HepG2 (cell line): ENCODE results near the gene SNUPN. TPM values are rescaled to one million over a fixed set of nuclear protein-coding genes. Genes with fewer than 3 reads are reported as not detected.

Experiments
- ATAC-seq: fragments of 200-7000 bp; cut with Tn5 transposase; 3 replicates; pipeline ENCODE4 v1.9.1; 2020; ENCODE audit warnings: mild to moderate bottlenecking, moderate library complexity
- BruUV-seq: library from RNA; stranded (reverse); fragments of 400-500 nt; replicated peaks from 2 replicates; lab custom pipeline; 2021; lab: Mats Ljungman, UMichigan
- CTCF ChIA-PET: fragments of 300-600 bp; formaldehyde crosslinking; extraction: SDS; loops from one replicate; lab custom pipeline; 2021; ENCODE audit warnings: low total read pairs, inconsistent platforms, low intra/inter-chr PET ratio; lab: Yijun Ruan, JAX
- POLR2A ChIA-PET: fragments of 350-600 bp; sonication (Branson Sonifier 250); formaldehyde crosslinking; loops from one replicate; lab custom pipeline; 2020; ENCODE audit warnings: antibody characterized with exemption, inconsistent platforms; lab: Yijun Ruan, JAX
- DNase-seq: peaks from one replicate; pipeline ENCODE4 v3.0.0-alpha.2; 2015; ENCODE audit warnings: low spot score
- FAIRE-seq: peaks from 3 replicates; lab custom pipeline; 2011; peaks lifted over from hg19 to GRCh38; lab: Jason Lieb, UNC
- H2AFZ ChIP-seq: one replicate; pipeline ENCODE4 v1.6.1; 2011; ENCODE audit warnings: low read length, inconsistent platforms
- H3K27ac ChIP-seq: fragments of 300-600 bp; 3 replicates; pipeline ENCODE4 v1.8.0; 2011; ENCODE audit warnings: mixed run types, mild to moderate bottlenecking, mixed read lengths, low read length, inconsistent platforms; ENCODE audit not compliant: insufficient read depth; ENCODE audit errors: extremely low read length
- H3K27me3 ChIP-seq, 2 experiments: fragments of 200-600 bp in 1 of 2; 2 replicates in 1 of 2; 3 replicates in 1 of 2; pipeline versions ENCODE4 v1.6.0 to v1.8.0; 2011; ENCODE audit warnings: low read length in 2 of 2, mild to moderate bottlenecking in 2 of 2, moderate library complexity in 2 of 2, inconsistent platforms in 1 of 2; ENCODE audit not compliant: insufficient read depth in 2 of 2, control insufficient read depth in 1 of 2
- H3K36me3 ChIP-seq, 2 experiments: fragments of 200-600 bp in 1 of 2; replicated peaks in 1 of 2; 2 replicates in 1 of 2; 3 replicates in 1 of 2; pipeline versions ENCODE4 v1.5.1 to v1.8.0; 2011; ENCODE audit warnings: low read length in 2 of 2, inconsistent platforms in 1 of 2; ENCODE audit not compliant: insufficient read depth in 2 of 2, control insufficient read depth in 1 of 2
- H3K4me1 ChIP-seq: 2 replicates; pipeline ENCODE4 v1.5.1; 2012; ENCODE audit warnings: low read length, inconsistent platforms; ENCODE audit not compliant: insufficient read depth
- H3K4me2 ChIP-seq: 2 replicates; pipeline ENCODE4 v1.6.0; 2011; ENCODE audit warnings: low read depth, low read length, inconsistent platforms
- H3K4me3 ChIP-seq, 3 experiments: fragments of 200-600 bp in 1 of 3; sonication (generic), shearing (Covaris generic) in 1 of 3; replicated peaks in 1 of 3; 2 replicates each; pipeline ENCODE4 v1.5.1; 2011 to 2016; ENCODE audit warnings: low read length in 3 of 3, inconsistent platforms in 2 of 3, low read depth in 2 of 3, mild to moderate bottlenecking in 2 of 3, control low read depth in 1 of 3, mixed read lengths in 1 of 3; ENCODE audit not compliant: insufficient read depth in 1 of 3
- H3K79me2 ChIP-seq: one replicate; pipeline ENCODE4 v1.6.1; 2011; ENCODE audit warnings: low read length, inconsistent platforms; ENCODE audit not compliant: insufficient read depth
- H3K9ac ChIP-seq: 2 replicates; pipeline ENCODE4 v1.6.0; 2011; ENCODE audit warnings: mild to moderate bottlenecking, low read depth, low read length, inconsistent platforms; ENCODE audit not compliant: insufficient read depth
- H3K9me3 ChIP-seq: 2 replicates; pipeline ENCODE4 v1.5.1; 2012; ENCODE audit warnings: mild to moderate bottlenecking, low read length
- H4K20me1 ChIP-seq: 2 replicates; pipeline ENCODE4 v1.6.0; 2011; ENCODE audit warnings: inconsistent platforms, mild to moderate bottlenecking, low read length, moderate library complexity; ENCODE audit not compliant: insufficient read depth
- ATF6 ChIP-seq: sonication (generic); formaldehyde crosslinking; conservative IDR thresholded peaks from 2 replicates; pipeline ENCODE4 v1.4.0; 2020; ENCODE audit warnings: missing genetic modification reagents
- E2F2 ChIP-seq: sonication (generic); formaldehyde crosslinking; IDR thresholded peaks from 2 replicates; pipeline ENCODE4 v1.4.0; 2020; ENCODE audit warnings: missing genetic modification reagents, borderline replicate concordance
- GTF2F1 ChIP-seq: fragments of 150-350 bp; IDR thresholded peaks from 2 replicates; pipeline ENCODE4 v1.6.1; 2014; ENCODE audit warnings: low read length
- HMGA1 ChIP-seq: sonication (generic); formaldehyde crosslinking; conservative IDR thresholded peaks from 2 replicates; pipeline ENCODE4 v1.4.0; 2020; ENCODE audit warnings: missing genetic modification reagents
- KDM3A ChIP-seq: IDR thresholded peaks from 2 replicates; pipeline ENCODE4 v1.6.1; 2018; ENCODE audit warnings: low read depth, missing compliant biosample characterization
- MBD4 ChIP-seq: IDR thresholded peaks from 2 replicates; pipeline ENCODE4 v1.6.1; 2012; ENCODE audit warnings: low read length, inconsistent platforms, borderline replicate concordance
- NR0B2 ChIP-seq: sonication (generic); formaldehyde crosslinking; IDR thresholded peaks from 2 replicates; pipeline ENCODE4 v1.4.0; 2020; ENCODE audit warnings: mild to moderate bottlenecking, missing genetic modification reagents
- PHF8 ChIP-seq: sonication (generic); formaldehyde crosslinking; IDR thresholded peaks from 2 replicates; pipeline ENCODE4 v1.5.0; 2020; ENCODE audit warnings: missing genetic modification reagents
- RBM22 ChIP-seq: fragments of 200-400 bp; formaldehyde crosslinking; optimal IDR thresholded peaks from 2 replicates; pipeline ENCODE3; 2017; ENCODE audit warnings: mild to moderate bottlenecking, low read length, moderate library complexity
- RXRB ChIP-seq: IDR thresholded peaks from 2 replicates; pipeline ENCODE4 v1.6.1; 2016; ENCODE audit warnings: borderline replicate concordance, missing genetic modification reagents, missing compliant biosample characterization
- TAF1 ChIP-seq: sonication (generic); formaldehyde crosslinking; IDR thresholded peaks from 2 replicates; pipeline ENCODE4 v1.4.0; 2020; ENCODE audit warnings: missing genetic modification reagents
- TBP ChIP-seq: sonication (generic); formaldehyde crosslinking; IDR thresholded peaks from 2 replicates; pipeline ENCODE4 v1.5.0; 2020; ENCODE audit warnings: missing genetic modification reagents
- TGIF2 ChIP-seq: IDR thresholded peaks from 2 replicates; pipeline ENCODE4 v1.6.1; 2016; ENCODE audit warnings: control low read depth, missing compliant biosample characterization
- ZBTB20 ChIP-seq: sonication (generic); formaldehyde crosslinking; IDR thresholded peaks from 2 replicates; pipeline ENCODE4 v1.8.1; 2023; ENCODE audit warnings: missing genetic modification reagents, low read depth, mild to moderate bottlenecking, borderline replicate concordance
- ZMYM4 ChIP-seq: sonication (generic); formaldehyde crosslinking; IDR thresholded peaks from 2 replicates; pipeline ENCODE4 v1.8.1; 2023; ENCODE audit warnings: mild to moderate bottlenecking, missing genetic modification reagents
- ZNF768 ChIP-seq: sonication (generic); formaldehyde crosslinking; IDR thresholded peaks from 2 replicates; pipeline ENCODE4 v1.4.0; 2020; ENCODE audit warnings: missing genetic modification reagents
- ZSCAN9 ChIP-seq: IDR thresholded peaks from 2 replicates; pipeline ENCODE4 v1.6.1; 2016; ENCODE audit warnings: borderline replicate concordance
- WGBS: methylation state at CpG from one replicate; pipeline ENCODE4 v1.1.6; 2017; ENCODE audit warnings: low lambda C conversion rate; 5-methylcytosine and 5-hydroxymethylcytosine counted together
- in situ Hi-C: cut with HindIII; loops from 2 replicates; pipeline ENCODE4 v1.10.0; 2017; ENCODE audit warnings: low pct_unique_long_range_greater_than_20kb; ENCODE audit not compliant: extremely low pct_ligation_motif_present
- intact Hi-C: fragments of 100-400 bp; cut with micrococcal nuclease; formaldehyde crosslinking; loops from one replicate; pipeline ENCODE4 v1.10.0; 2022; ENCODE audit not compliant: unreplicated experiment
- polyA plus RNA-seq, 8 experiments: library from polyadenylated mRNA; depleted of rRNA in 3 of 8; stranded (reverse) in 7 of 8; unstranded in 1 of 8; fragments of >200 nt; fragmentation: Illumina TruSeq in 4 of 8; extraction: Trizol in 4 of 8; gene quantifications; 2 replicates each; pipeline versions ENCODE4 v1.2.1 to v1.2.3, GENCODE V29; 2011 to 2016; ENCODE audit warnings: low read depth in 4 of 8, missing spikeins in 1 of 8, mixed read lengths in 1 of 8; ENCODE audit not compliant: insufficient read depth in 1 of 8
- total RNA-seq, 5 experiments: library from RNA; depleted of rRNA; stranded (reverse); fragments of >200 nt; fragmentation: Illumina TruSeq; extraction: Trizol; gene quantifications; 2 replicates each; pipeline ENCODE4 v1.2.3, GENCODE V29; 2016; ENCODE audit warnings: low read depth in 1 of 5

SNUPN gene
- total and polyA plus RNA-seq, 2 of the 13 experiments (the other 11 are each of a cell fraction or from before 2014, with no cell fraction given), result 9.0 to 16.4 TPM

- no peaks in the 10 kb centered on the region for H3K27me3 ChIP-seq
- ChIA-PET CTCF (no interaction called here), POLR2A (no interaction called here)
- H3K4me3 ChIP-seq, result no peak overlapping the region
- H4K20me1 ChIP-seq, result no peaks in the 10 kb centered on the region
- no peak for DNase-seq
- BruUV-seq, result no TSS peak
- H3K9ac ChIP-seq, result no peak overlapping the region
- intact Hi-C loops (no loop called here), in situ Hi-C loops (no loop called here)
- H3K79me2 ChIP-seq, result no peaks in the 10 kb centered on the region
- 84% methylated on average over 4 of the region's 4 CpGs for WGBS
- TF ChIP-seq ZMYM4 (CRISPR knock-in tag) (no peak), ZNF768 (CRISPR knock-in tag) (no peak), TGIF2 (CRISPR knock-in tag) (no peak), E2F2 (no peak), RBM22 (no peak)
- no peak overlapping the region for H3K27ac ChIP-seq
- H3K9me3 ChIP-seq, result no peaks in the 10 kb centered on the region
- no peaks in the 10 kb centered on the region for H3K4me1 ChIP-seq
- H3K4me2 ChIP-seq, result no peak overlapping the region
- no peak for FAIRE-seq
- no peak overlapping the region for H2AFZ ChIP-seq
- H3K36me3 ChIP-seq, result peaks cover 6 to 29% of the 10 kb centered on the region in 2 experiments
- no peak for ATAC-seq
Observed at GRCh38 chr15:75620058-75620820, 5.3 kb downstream of the SNUPN start.

- DNase-seq (no peak), FAIRE-seq (no peak), ATAC-seq (no peak)
- Histone ChIP-seq H4K20me1 (no peaks in the 10 kb centered on the region), H2AFZ (no peak overlapping the region), H3K4me1 (no peaks in the 10 kb centered on the region), H3K79me2 (no peaks in the 10 kb centered on the region), H3K9me3 (no peaks in the 10 kb centered on the region), H3K27me3 (no peaks in the 10 kb centered on the region), H3K36me3 (peaks cover 7 to 40% of the 10 kb centered on the region in 2 experiments), H3K9ac (no peak overlapping the region), H3K4me2 (no peak overlapping the region), H3K4me3 (no peak overlapping the region), H3K27ac (no peak overlapping the region)
- CTCF ChIA-PET, result no interaction called here
- TSS peak; percentile 57 for BruUV-seq
- POLR2A ChIA-PET, result no interaction called here
- in situ Hi-C loops, result no loop called here
- intact Hi-C loops, result no loop called here
- TF ChIP-seq KDM3A (CRISPR knock-in tag) (no peak), NR0B2 (CRISPR knock-in tag) (no peak), PHF8 (CRISPR knock-in tag) (no peak), TBP (CRISPR knock-in tag) (no peak), ZBTB20 (no peak), GTF2F1 (no peak), ZSCAN9 (no peak), RXRB (no peak), TAF1 (CRISPR knock-in tag) (no peak), ATF6 (no peak), HMGA1 (CRISPR knock-in tag) (no peak), MBD4 (no peak)
Observed at GRCh38 chr15:75616766-75617165, 8.8 kb downstream of the SNUPN start.
